GM18907 (cell line): ENCODE measurements around the gene CLN5.
A peak's percentile ranks its signal among the peaks of the same experiment; 100 is the strongest.

Source experiments
- ATAC-seq: cut with Tn5 transposase; IDR thresholded peaks from one replicate; pipeline ENCODE4 v1.9.1; 2021; ENCODE audit warnings: mild to moderate bottlenecking, moderate library complexity; ENCODE audit not compliant: unreplicated experiment

The CLN5 gene

DNA sequence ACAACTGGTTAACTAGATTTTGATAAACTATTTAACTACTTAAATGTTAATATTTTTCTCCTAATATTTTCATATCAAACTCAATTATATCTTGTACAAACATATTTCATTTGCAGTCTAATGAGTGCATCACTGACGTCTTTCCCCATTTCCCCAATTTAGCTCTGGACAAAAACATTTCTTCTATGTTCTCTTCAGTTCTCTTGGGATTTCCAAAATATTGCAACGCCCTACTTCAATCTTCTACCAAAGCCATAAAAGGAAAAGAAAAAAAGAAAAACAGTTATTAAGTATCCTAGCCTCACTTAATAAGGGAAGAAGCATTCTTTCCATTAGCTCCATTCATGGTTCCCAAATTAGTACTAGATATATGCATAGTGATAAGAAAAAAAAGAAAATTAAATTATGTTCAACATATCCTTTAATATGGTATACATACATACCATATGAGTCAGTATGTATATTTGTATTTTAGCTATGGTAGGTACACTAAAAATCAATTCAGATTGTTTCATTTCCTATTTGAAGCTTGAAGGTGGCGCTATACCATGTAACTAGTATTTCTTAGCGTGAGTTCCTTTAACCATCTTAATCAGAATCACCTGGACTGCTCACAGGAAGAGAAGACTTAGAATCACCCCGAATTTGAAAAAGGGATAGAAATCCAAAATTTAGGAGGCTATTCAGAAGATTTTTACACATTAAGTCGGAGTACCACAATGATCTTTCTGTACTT, 25.2 kb downstream of the CLN5 start:
- no peak for ATAC-seq

DNA sequence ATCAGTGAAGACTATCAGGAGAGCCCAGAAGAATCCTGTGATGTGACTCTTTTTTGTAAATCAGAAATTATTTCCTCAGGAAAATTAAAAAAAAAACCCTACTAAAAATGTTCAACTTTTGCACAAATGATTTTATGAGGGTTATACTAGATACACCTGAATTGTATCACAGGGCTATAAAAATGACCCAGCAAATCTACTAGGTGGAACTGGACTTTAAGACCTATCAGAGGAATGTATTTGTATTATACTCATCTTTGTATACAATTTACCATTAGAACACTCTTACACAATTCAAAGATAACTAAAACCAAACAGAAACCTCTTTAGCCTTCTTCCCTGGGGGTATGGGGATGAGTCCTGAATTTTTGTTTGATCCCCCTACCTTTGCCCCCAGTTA, 27.9 kb downstream of the CLN5 start:
- no peak for ATAC-seq

DNA sequence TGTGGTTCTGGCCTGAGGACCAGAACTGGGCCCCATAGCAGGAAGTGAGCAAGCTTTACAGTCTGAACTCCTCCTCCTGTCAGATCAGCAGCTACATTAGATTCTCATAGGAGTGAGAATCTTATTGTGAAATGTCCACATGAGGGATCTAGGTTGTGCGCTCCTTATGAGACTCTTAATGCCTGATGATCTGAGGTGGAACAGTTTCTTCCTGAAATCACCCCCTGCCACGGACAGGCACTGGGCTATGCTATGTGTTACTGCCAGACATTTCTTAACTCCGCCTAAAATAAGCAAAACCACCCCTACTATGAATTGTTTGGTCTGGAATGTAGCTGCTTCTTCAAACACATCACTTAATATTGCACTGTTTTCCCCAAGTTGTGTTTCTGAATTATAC, 30.5 kb downstream of the CLN5 start:
- ATAC-seq, result no peak

DNA sequence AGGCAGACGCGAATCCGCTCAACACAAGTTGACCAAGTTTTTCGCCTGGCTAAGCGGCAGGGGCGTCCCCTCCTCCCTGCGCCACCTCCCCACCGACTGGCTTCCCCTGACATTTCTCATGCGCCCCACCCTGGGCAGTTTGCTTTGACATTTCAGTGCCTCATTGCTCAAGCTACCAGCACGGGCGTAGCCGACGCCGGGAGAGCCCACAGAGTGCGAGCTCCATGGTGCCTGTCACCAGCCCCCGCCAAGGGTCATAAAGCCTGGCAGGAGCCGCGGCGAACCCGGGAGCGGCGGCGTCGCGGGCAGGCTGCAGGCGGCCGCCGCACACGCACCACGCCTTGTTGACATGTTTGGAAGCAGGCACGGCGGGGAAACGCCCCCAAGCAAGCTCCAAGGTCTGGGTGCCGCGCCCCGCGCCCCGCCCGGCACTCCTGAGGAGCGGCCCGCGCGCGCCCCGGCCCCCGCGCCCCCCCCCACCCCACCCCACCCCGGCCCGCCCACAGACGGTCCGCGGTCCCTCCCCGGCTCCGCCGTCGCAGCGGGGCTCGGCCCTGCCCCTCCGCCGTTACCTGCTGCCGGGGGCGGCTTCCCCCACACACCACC, 34.5 kb downstream of the CLN5 start:
- ATAC-seq, result peak; percentile 65

DNA sequence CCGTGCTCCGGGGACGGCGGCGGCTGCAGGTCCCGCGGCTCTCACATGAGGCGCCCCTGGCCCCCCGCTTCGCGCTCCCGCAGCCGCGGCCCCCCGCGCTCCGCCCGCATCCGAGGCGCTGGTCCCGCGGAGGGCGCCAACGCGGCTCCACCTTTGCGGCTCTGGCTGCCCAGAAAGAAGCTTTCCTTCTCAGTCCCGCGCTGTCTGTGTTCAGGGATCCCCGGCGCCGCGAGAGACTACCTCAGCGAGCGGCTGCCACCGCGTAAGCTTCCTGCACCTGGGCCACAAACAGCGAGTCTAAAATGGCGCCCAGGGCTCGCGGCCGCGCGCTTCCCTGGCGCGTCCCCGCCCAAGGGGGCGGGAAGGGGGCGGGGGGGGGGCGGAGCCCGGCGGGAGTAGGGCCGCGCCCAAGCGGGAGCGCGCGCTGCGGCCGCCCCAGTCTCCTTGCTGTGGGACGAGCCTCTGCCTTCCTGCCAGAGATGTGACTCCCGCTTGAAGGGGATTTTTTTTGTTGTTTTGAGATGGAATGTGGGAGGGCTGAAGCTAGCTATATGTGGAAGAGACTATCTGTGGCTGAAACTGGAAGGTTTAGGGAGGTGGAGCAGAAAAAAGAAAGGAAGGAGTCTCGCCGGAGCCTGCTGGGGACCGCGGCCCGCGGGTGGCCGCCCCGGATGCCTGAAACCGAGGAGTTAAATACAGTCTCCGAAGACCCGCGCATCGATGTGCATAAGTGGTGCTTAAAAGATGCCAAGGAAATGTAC, 35.2 kb downstream of the CLN5 start, which contains the start of gene FBXL3:
FBXL3 (minus strand) TSS at position 299 of the 761 bp plus-strand sequence. CDS start 5,299 bp downstream, outside the sequence.
- ATAC-seq, result peak; percentile 69

DNA sequence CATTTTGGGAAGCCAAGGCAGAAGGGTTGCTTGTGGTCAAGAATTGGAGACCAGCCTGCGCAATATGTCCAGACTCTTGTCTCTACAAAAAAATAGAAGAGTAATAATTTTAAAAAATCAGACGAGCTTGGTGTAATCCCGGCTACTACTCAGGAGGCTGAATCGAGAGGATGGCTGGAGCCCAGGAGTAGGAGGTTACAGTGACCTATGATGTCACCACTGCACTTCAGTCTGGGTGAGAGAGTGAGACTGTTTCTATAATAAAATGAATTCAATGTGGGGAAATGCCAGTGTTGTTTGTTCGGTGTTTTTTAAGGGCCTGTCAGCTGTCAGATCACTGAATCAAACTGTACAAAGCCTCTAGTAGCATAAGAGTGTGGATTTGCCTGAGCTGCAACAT, 36.3 kb downstream of the CLN5 start:
- no peak for ATAC-seq

DNA sequence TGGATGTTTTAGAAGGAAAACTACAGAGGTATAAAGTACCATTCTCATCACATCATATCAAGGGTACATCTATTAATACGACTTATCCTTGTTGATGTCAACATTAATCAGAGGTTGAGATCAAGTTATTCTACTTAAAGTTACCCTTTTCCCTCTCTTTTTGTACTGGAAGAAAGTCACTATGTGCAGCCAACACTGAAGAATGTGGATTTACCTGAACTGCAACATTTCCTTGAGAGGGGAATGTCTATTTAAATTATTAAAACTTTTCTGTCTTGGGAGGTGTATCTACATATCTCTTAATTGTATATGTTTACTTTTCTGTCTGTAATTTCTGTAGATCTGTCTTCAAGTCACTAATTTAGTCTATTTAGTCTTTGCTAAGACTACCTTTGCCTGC, 37.6 kb downstream of the CLN5 start:
- ATAC-seq, result no peak

DNA sequence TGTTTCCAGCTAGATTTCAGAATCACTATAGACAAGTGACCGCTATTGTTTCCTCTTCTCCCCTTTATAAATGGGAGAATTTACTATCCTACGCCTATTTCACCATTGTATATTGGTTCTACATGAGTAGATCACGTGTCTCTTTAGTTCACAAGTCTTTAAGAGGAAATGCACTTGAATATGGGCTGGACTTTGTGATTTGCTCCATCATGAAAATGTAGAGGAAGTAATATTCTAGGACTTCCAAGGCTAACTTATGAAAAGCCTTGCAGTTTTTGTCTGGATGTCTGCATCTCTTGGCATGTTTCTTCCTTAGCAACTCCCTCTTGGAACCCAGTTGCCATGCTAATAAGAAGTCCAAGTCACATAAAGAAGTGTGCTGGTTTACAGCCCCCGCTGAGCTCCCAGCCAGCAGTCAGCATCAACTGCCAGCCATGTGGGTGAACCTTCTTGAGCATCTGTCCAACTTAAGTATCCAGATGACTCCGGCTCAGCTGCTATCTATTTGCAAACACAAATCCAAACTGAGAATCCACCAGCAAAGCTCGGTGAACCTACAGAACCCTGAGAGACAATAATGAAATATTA, 39.9 kb downstream of the CLN5 start:
- ATAC-seq, result no peak

DNA sequence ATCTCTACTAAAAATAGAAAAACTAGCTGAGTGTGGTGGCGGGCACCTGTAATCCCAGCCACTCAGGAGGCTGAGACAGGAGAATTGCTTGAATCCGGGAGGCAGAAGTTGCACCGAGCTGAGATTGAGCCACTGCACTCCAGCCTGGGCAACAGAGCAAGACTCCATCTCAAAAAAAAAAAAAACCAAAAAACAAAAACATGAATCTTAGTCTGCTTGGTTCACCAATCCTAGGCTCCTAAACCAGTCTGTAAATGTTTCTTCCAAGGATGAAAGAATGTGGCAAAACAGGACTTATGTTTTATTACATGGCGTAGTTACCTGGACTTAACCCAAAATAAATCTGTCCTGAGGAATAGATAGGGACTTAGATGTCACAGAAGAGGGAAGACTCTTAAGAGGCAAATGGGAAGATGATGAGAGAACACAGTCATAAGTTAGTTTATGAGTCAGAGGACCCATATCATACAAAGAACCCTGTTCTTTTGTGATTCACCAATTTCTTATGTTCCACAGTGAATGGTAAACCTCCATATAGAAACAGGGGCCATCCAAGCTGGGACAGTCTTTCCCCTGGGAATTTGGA, 41.9 kb downstream of the CLN5 start:
- ATAC-seq, result no peak

DNA sequence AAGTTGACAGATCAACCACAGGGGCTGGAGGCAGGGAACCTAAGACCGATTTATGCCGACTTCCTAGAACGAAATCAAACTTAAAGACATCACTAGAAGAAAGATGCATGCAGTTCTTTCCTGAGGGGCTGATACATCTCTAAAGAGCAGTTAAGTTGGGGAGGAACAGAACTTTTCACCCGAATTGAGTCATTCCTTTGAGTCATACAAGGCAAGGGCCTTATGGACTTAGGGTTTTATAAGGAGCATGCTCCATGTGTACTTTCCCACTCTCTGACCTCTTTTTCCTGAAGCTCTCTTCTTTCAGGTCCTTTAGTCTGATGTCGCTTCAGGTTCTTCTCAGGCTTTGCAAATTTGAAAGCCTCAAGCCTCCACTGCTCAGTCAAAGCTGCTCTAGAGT, 43.0 kb downstream of the CLN5 start:
- no peak for ATAC-seq

DNA sequence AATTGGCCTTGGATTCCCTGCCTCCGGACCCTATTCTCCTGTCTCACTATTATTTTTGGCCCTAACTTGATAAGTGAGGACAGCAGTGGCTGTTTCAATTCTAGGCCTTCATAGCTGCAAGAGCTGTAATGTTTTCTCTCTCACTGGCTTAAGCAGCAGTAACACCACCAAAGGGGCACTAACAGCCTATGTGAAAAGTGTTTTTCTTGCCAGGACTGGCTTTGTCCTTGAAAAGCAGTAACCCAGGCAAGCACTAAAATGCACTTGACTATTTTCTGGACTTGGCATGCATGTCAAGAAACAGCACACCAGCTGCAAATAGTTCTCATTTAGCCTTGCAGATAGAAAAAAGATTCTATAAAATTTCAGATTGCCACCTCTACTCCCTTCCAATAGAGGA, 44.4 kb downstream of the CLN5 start:
- no peak for ATAC-seq

DNA sequence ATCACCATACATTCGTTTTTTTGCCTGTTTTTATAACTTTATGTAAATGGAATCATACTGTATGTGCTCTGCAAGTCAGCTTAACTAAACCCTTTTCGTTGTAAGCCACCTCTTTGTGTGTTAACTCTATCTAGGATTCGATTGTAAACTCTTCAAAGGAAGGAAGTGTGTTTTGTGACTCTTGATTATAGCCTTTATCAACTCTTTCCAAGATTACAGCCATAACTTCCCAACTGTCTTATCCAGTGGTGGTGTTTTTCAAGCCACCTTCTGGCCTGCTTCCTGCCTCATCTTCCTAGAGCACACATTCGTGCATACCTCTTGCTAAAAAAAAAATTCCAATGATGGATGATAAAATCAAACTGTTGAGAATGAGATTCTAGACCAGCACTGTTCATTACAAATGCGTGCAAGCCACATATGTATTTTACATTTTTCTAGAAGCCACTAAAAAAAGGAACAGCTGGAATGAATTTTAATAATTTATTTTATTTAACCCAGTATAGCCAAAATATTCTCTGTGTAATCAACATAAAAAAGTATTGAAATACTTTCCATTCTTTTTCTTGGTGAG, 47.1 kb downstream of the CLN5 start:
- no peak for ATAC-seq

DNA sequence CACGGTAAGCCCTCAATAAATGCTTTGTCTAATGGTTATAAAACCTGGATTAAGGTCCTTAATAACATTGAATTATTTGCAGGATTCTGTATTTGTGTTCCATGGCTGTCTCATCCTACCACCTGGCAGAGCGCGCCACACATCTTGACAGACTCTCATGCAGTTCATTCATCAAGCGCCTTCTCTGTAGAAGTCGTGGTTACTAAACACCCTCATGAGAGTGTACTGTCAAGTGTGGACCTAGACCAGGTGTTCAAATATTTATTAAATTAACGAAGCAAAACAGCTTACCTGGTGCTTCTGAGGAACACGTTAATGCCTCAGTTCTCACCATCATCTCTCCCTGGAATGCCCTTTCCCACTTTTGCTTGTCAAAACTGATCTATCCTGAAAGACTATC, 48.2 kb downstream of the CLN5 start:
- ATAC-seq, result no peak

DNA sequence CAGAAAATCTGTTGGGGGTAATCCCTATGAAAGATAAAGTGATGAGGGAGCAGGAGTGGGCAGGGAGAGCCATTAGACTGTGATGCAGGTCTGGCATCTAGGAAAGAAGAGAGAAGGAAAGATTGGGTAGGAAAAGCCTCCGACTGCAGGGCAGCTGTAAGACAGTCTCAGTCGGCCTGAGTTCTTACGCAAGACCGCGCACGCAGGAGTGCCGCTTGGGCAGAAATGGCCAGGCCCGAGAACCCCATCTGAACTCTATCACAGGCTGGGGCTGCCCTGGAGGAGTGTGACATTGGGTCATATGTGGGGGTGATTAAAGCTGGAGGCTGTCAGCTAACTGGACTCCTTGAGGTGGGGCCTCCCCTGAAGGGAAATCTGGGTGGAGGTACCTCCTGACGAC, 49.0 kb downstream of the CLN5 start:
- no peak for ATAC-seq

DNA sequence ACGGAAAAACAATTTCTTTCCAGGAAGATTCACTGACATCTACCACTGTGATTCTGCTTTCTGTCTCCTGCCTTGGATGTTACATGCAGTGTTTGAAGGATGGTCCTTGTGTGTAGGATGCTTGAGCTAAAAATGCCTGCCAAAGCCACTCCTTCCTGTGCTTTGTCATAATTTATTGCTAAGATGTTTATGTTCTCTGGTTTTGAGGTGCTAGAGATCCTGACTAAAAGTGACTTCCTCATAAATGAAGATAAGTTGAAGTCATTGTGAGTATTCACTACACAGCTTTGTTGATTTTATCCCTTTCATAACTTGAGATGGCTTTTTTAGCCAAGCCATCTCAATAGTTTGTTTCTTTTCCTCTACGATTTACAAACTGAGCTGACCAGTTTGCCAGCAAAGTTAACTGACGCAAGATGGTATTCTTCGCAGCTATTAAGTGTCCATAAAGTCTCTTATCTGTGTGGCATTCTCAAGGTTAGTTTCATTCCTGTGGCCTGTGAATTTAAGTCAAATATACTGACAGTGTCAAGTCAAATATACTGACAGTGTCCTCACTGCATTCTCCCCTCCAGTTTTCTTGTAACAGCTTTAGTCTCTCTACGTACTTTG, 50.8 kb downstream of the CLN5 start:
- ATAC-seq, result no peak

DNA sequence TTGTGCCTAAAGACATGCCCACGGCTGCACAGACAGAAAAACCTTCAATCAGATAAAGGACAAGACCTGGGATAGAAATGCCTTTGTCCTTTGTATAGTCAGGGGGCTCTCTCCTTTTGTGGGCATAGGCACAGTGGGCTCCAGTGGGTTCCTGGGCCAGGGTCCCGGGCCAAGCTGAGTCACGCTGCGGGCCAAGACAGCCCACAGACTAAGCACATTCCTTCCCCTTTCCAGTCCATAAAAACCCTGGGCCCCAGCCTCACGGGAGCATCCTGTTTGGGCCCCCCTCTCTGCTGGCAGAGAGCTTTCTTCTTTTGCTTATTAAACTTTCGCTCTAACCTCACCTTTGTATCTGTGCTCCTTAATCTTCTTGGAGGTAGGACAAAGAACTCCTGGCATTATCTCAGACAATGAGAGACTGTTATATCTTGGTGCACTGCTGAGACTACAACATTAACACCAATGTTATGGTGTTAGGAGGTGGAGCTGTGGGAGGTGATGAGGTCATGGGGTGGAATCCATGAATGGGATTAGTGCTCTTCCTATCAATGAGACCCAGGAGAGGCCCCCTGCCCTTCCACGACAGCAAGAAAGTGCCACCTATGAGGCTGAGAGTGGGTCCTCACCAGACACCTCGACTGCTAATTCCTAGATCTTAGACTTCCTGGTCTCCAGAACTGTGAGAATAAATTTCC, 55.9 kb downstream of the CLN5 start:
- ATAC-seq, result no peak

DNA sequence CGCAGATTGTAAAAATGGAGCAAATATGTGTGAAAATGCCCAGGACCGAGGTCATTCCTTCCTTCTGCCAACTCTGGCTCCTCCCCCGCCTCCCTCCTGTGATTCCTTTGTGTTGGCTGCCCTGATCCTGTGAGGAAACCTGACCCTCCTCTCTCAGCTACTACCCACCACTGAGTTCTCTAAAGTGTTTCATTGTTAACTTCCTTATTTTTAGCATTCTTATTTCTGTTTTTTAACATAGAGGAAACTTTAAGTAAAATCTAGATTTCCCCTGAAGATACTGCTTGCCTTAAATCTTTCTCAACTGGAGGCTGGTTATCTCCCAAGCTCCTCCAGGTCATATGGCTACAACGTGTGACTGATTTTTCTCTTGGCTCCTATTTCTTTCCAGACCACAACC, 56.8 kb downstream of the CLN5 start:
- no peak for ATAC-seq

DNA sequence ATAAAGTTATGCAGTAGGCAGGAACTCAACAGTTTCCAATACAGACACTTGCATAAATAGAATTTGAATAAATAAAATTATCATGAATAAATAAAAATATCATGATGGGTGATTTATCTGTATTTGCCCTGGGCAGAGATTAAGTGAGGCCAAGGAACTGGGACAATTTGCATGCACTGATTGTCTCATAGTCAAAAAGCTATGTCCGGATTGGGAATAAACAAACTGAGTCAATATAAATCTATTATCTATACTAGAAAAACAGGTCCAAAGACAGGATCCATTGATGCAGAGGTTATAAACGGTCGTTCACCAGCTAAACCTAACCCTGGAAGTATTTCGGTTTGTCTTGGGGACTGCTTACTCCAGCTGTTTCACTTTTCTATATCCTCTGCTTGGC, 61.3 kb downstream of the CLN5 start:
- no peak for ATAC-seq
